Stimulated activated CD4-positive, alpha-beta T cell treated with anti-CD3 and anti-CD28 coated beads, Interleukin-4, amount 100 ng/mL, for 1 hour (primary cell): ENCODE results near the gene FNBP1L.
"Not testable (repeated sequence)": the region's sequence is repeated elsewhere in the genome, so short reads cannot be mapped to it uniquely, and the experiment has no call there.

Source experiments
- DNase-seq: peaks from one replicate; pipeline ENCODE4 v3.0.0-alpha.2; 2020

The FNBP1L gene

GRCh38 chr1:93537924-93538323, 90.0 kb downstream of the FNBP1L start:
- no peak for DNase-seq

- no peak for DNase-seq
Measured at GRCh38 chr1:93541045-93541444, 93.1 kb downstream of the FNBP1L start.

GRCh38 chr1:93542398-93542797, 94.5 kb downstream of the FNBP1L start:
- DNase-seq: no peak

GRCh38 chr1:93546162-93546863, 98.4 kb downstream of the FNBP1L start:
- no peak for DNase-seq

- DNase-seq: no peak
Measured at GRCh38 chr1:93549131-93549530, 101.2 kb downstream of the FNBP1L start.

GRCh38 chr1:93549811-93550210, 101.9 kb downstream of the FNBP1L start:
- no peak for DNase-seq

GRCh38 chr1:93552741-93553455, 105.0 kb downstream of the FNBP1L start:
- no peak for DNase-seq

GRCh38 chr1:93553886-93554490, 106.1 kb downstream of the FNBP1L start:
- not testable (repeated sequence) for DNase-seq

- DNase-seq: no peak
Measured at GRCh38 chr1:93554883-93555872, 107.3 kb downstream of the FNBP1L start.

GRCh38 chr1:93556291-93556690, 108.4 kb downstream of the FNBP1L start:
- DNase-seq: no peak

GRCh38 chr1:93559045-93559444, 111.1 kb downstream of the FNBP1L start:
- no peak for DNase-seq

- no peak for DNase-seq
Measured at GRCh38 chr1:93559695-93560094, 111.8 kb downstream of the FNBP1L start.

- no peak for DNase-seq
Measured at GRCh38 chr1:93565496-93566206, 117.7 kb downstream of the FNBP1L start.

- no peak for DNase-seq
Measured at GRCh38 chr1:93566227-93566626, 118.3 kb downstream of the FNBP1L start.

GRCh38 chr1:93567255-93567918, 119.5 kb downstream of the FNBP1L start:
- DNase-seq: no peak

GRCh38 chr1:93569489-93569888, 121.6 kb downstream of the FNBP1L start:
- DNase-seq: no peak

- DNase-seq: no peak
Measured at GRCh38 chr1:93571623-93572310, 123.8 kb downstream of the FNBP1L start.

- DNase-seq: no peak
Measured at GRCh38 chr1:93573940-93574469, 126.1 kb downstream of the FNBP1L start.

- no peak for DNase-seq
Measured at GRCh38 chr1:93574511-93574910, 126.6 kb downstream of the FNBP1L start.

GRCh38 chr1:93574991-93575390, 127.1 kb downstream of the FNBP1L start:
- DNase-seq: no peak
